Right atrium auricular region (tissue), 2 donors: Measurements from ENCODE around the gene OS9. TPM values are rescaled to one million over a fixed set of nuclear protein-coding genes. Genes with fewer than 3 reads are reported as not detected.

Source experiments
- DNase-seq: peaks from one replicate; pipeline ENCODE4 v3.0.0-alpha.2; 2019; ENCODE audit warnings: low spot score
- H3K27ac ChIP-seq, 2 donors: fragments of 200-600 bp; sonication (generic); 1 replicate in 1 of 2; 2 replicates in 1 of 2; pipeline ENCODE4 v1.5.1; 2016 to 2019
- H3K27me3 ChIP-seq, 2 donors: fragments of 200-600 bp; sonication (generic); one replicate each; pipeline versions ENCODE4 v1.5.1 to v1.6.0; 2017 to 2019
- H3K36me3 ChIP-seq: fragments of 200-600 bp; sonication (generic); one replicate; pipeline ENCODE4 v1.5.1; 2016
- H3K4me1 ChIP-seq, 2 donors: fragments of 200-600 bp; sonication (generic); one replicate each; pipeline versions ENCODE4 v1.5.1 to v1.6.0; 2017 to 2019
- H3K4me3 ChIP-seq, 2 donors: fragments of 200-600 bp; sonication (generic); 1 replicate in 1 of 2; 2 replicates in 1 of 2; pipeline ENCODE4 v1.5.1; 2017 to 2019; ENCODE audit warnings: mild to moderate bottlenecking in 1 of 2, moderate library complexity in 1 of 2
- H3K9me3 ChIP-seq, 2 donors: fragments of 200-600 bp; sonication (generic); one replicate each; pipeline ENCODE4 v1.5.1; 2019
- CTCF ChIP-seq, 2 donors: fragments of 200-600 bp; sonication (generic); IDR thresholded peaks; one replicate each; pipeline ENCODE4 v1.5.1; 2019; ENCODE audit warnings: antibody characterized with exemption in 2 of 2
- total RNA-seq, 2 donors: library from RNA; depleted of rRNA; stranded (reverse); fragments of >200 nt; gene quantifications; one replicate each; pipeline ENCODE4 v1.1.0, GENCODE V29; 2016

OS9 gene
- total RNA-seq, 2 donors from 2014 or later, result 161 to 173 TPM

- Histone ChIP-seq H3K4me1 (peaks cover 0 to 48% of the 10 kb centered on the region in 2 donors), H3K27me3 (peaks cover 16 to 29% of the 10 kb centered on the region in 2 donors), H3K27ac (no peak overlapping the region), H3K4me3 (no peak overlapping the region), H3K36me3 (no peaks in the 10 kb centered on the region), H3K9me3 (no peaks in the 10 kb centered on the region)
- TF ChIP-seq CTCF (IDR thresholded peaks at IDR 0.05), result no peak
- no peak for DNase-seq
These were observed 46.1 kb downstream of the OS9 start for GRCh38 chr12:57739914-57740538.

- Histone ChIP-seq H3K9me3 (no peaks in the 10 kb centered on the region), H3K4me1 (peaks cover 0 to 46% of the 10 kb centered on the region in 2 donors), H3K27ac (no peak overlapping the region), H3K27me3 (peaks cover 11 to 29% of the 10 kb centered on the region in 2 donors), H3K4me3 (no peak overlapping the region), H3K36me3 (no peaks in the 10 kb centered on the region)
- no peak for TF ChIP-seq CTCF (IDR thresholded peaks at IDR 0.05)
- DNase-seq, result no peak
These were observed 46.9 kb downstream of the OS9 start for GRCh38 chr12:57740656-57741412.

- peaks cover 8 to 25% of the 10 kb centered on the region in 2 donors for H3K27me3 ChIP-seq
- no peak overlapping the region for H3K27ac ChIP-seq
- no peak for TF ChIP-seq CTCF (IDR thresholded peaks at IDR 0.05)
- no peaks in the 10 kb centered on the region for H3K9me3 ChIP-seq
- no peak for DNase-seq
- H3K4me1 ChIP-seq, result peaks cover 0 to 46% of the 10 kb centered on the region in 2 donors
- peaks cover under 1% of the 10 kb centered on the region for H3K36me3 ChIP-seq
- peak overlapping the region in 1 of 2 donors; percentile 15 for H3K4me3 ChIP-seq
These were observed 47.5 kb downstream of the OS9 start for GRCh38 chr12:57741413-57741789.

- H3K9me3 ChIP-seq, result no peaks in the 10 kb centered on the region
- H3K4me1 ChIP-seq, result peaks cover 0 to 39% of the 10 kb centered on the region in 2 donors
- H3K4me3 ChIP-seq, result peak overlapping the region in 1 of 2 donors; percentile 15
- no peak for TF ChIP-seq CTCF (IDR thresholded peaks at IDR 0.05)
- peaks cover 8 to 20% of the 10 kb centered on the region in 2 donors for H3K27me3 ChIP-seq
- no peak for DNase-seq
- H3K27ac ChIP-seq, result peak overlapping the region in 1 of 2 donors; percentile 57
- peaks cover 8% of the 10 kb centered on the region for H3K36me3 ChIP-seq
These were observed 48.2 kb downstream of the OS9 start for GRCh38 chr12:57741844-57742738.

- no peak for DNase-seq
- peaks cover 0 to 22% of the 10 kb centered on the region in 2 donors for H3K4me1 ChIP-seq
- no peaks in the 10 kb centered on the region for H3K9me3 ChIP-seq
- H3K36me3 ChIP-seq, result peaks cover 24% of the 10 kb centered on the region
- peaks cover 2 to 3% of the 10 kb centered on the region in 2 donors for H3K27me3 ChIP-seq
- no peak for TF ChIP-seq CTCF (IDR thresholded peaks at IDR 0.05)
- H3K27ac ChIP-seq, result peak overlapping the region in 1 of 2 donors; percentile 95
- no peak overlapping the region for H3K4me3 ChIP-seq
These were observed 49.8 kb downstream of the OS9 start for GRCh38 chr12:57743769-57744168.
